RPMI7951 (cell line): ENCODE data around the gene RRBP1. TPM values are rescaled to one million over a fixed set of nuclear protein-coding genes. Genes with fewer than 3 reads are reported as not detected.
A peak's percentile ranks its signal among the peaks of the same experiment; 100 is the strongest.

Experiments used
- DNase-seq: peaks from one replicate; pipeline ENCODE4 v3.0.0-alpha.2; 2012; ENCODE audit warnings: low read depth
- total RNA-seq: library from RNA; depleted of rRNA; stranded (reverse); fragments of >200 nt; shearing (Covaris generic); gene quantifications from 2 replicates; pipeline ENCODE4 v1.2.3, GENCODE V29; 2014; rRNA removed

Gene RRBP1
- total RNA-seq, 1 experiment from 2014 or later = 86.9 TPM

GRCh38 chr20:17573463-17573862, 108.6 kb downstream of the RRBP1 start:
- DNase-seq = no peak

DNA sequence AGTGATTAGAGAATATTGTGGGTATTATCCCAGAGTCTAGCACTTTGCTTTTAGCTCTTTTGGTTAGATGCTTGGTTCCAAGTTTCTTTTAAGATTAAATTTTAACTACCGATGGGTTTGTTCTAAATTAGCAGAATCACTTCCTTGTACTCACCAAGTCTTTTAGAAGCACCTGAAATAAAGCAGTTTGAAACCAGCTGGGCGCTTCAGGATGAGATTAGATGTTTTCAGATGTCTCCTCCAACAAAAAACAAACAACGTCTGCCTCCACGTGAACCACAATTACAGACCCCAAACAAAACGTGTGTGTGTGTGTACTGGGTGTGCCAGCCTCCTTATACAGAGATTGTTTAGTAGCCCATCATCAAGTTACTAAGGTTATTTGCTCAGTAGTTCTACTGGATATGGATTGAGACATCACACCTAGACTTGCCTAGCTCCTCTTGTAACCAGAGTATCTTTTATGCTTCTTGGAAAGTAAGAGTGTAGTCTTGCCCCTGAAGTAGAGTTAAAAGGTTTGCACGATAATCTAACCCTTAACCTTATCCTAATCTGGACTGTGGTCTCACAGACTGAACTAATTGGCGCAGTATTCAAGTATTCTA, 109.9 kb downstream of the RRBP1 start:
- DNase-seq = no peak

GRCh38 chr20:17571153-17571527, 110.9 kb downstream of the RRBP1 start:
- DNase-seq = peak; percentile 25

- peak; percentile 74 for DNase-seq
Observed at GRCh38 chr20:17570347-17571152, 111.5 kb downstream of the RRBP1 start.

- peak; percentile 97 for DNase-seq
Observed at GRCh38 chr20:17569616-17570346, 112.3 kb downstream of the RRBP1 start, which contains the start of gene DSTN. TSS of gene DSTN (plus strand) at chr20:17570075. CDS start at chr20:17570209, 134 bp downstream.

DNA sequence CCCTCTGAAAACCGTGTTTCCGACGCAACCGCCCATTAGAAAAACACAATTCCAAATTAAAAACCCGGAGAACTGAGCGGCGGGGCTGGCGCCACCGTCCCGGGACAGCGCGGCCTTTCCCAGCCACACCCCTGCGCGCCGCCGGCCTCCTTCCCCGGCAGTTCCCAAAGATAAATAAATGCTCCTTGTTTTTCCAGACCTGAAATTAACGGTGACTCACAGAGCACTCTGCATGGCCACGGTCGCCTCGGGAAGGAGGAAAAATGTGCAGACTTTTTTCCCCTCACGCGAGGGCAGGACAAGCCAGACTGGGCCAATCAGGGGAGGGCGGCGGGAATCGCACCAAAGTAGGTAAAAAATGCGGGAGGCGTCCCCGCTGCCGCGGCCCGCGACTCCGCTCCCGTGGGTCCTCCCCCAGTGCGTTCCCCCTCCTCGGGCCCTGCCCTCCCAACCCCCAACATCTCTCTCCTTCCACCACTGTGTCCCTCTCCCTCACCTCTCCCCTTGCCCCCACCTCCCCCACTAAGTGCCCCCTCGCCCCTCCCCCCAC, 113.0 kb downstream of the RRBP1 start:
- peak; percentile 100 for DNase-seq

DNA sequence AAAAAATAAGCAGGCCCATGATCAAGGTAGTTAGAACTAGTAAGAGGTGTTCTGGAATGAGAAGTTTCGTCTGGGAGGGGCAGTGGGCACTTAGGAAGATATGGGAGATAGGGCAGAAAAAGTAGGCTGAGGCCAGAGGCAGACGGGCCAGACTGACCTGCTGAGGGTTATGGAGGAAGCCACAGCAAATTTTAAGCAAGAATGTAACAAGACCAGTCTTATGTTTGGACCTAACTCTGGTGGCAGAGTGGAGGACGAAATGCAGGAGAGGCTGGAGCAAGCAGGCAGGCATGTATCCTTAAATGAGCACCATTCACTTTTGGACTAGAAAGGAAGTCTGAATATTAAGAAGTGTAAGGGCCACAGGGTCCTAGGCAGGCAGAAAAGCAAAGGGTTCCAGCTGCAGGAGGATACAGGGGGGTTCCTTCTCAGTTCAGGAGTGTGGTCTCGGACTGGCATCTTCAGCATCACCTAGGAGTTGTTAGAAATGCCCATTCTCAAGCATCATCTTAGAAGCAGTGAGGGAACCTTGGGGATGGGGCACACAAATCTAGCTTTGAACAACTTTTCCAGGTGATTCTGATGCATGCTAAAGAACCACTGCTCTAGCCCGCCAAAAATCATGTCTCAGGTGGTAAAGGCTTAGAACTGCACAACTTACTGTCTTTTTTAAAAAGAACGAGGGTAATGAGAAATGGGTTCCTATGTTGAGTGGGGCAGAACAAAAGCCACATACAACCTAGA, 113.8 kb downstream of the RRBP1 start:
- DNase-seq = no peak

DNA sequence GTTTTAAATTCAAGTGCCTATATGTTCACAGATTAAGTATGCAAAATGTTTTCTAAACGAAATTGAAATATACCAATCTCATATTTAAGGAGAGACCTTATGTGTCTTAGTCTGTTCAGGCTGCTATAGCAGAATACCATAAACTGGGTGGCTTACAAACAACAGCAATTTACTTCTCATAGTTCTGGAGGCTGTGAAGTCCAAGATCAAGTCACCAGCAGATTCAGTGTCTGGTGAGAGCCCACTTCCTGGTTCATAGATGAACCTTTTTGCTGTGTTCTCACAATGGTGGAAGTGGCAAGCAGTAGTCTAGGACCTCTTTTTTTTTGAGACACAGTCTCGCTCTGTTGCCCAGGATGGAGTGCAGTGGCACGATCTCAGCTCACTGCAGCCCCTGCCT, 115.7 kb downstream of the RRBP1 start:
- DNase-seq = no peak

DNA sequence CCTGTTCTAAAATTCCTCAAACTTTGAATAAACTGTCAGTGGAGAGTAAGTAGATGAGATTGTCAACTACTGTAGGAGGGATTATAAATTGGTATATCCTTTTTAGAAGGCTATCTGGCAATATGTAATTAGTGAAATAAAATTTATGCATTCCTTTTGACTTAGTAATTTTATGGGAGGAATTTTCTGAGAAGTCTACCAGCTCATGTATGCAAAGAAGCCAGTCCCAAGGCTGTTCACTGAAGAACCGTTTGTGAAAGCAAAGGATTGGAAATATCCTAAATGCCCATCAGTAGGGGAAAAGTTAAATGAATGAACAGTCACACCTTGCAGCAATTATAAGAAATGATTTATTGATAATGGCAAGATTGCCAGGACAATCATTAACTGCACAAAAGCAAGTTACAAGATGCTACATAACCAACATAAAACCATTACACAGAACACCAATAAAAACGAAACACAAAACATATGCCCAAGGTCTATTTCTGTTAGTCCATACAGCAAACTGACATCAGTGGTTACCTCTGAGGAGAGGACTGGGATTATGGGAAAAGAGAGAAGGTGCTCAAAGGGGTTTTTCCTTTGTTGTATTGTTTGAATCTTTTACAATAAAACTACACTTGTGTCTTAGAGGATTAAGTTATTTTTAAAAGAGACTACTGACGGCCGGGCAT, 116.7 kb downstream of the RRBP1 start:
- DNase-seq = peak; percentile 57

Other genes starting within 250 kb of the RRBP1 start
- gene BFSP1, start 150.9 kb downstream of the RRBP1 start, total RNA-seq = 3.0 and 5.0 TPM in 2 replicates
- gene DSTN, start 112.2 kb downstream of the RRBP1 start, total RNA-seq = 541 and 689 TPM in 2 replicates
- gene BANF2, start 17.7 kb upstream of the RRBP1 start, total RNA-seq = not detected in 2 replicates